Measurements from ENCODE around the gene OTUB2. TPM values are rescaled to one million over a fixed set of nuclear protein-coding genes. Genes with fewer than 3 reads are reported as not detected.
A peak's percentile ranks its signal among the peaks of the same experiment; 100 is the strongest.

Gene OTUB2
- total RNA-seq (2014; rRNA removed; shearing (Covaris generic)): 0.57 and 0.91 TPM in 2 replicates

- DNase-seq (ENCODE audit: low read depth): peak; percentile 96
Measured at GRCh38 chr14:94026173-94026888, at the start of gene OTUB2. OTUB2 (plus strand) TSS chr14:94026340; CDS start chr14:94026538, 198 bp downstream.

- no peak for DNase-seq (ENCODE audit: low read depth)
Measured at GRCh38 chr14:93976477-93977057, 49.6 kb upstream of the OTUB2 start, which contains the start of gene ASB2. ASB2 (minus strand) TSS chr14:93976570; CDS start chr14:93964539, 12,031 bp downstream.

GRCh38 chr14:93977171-93977570, 49.0 kb upstream of the OTUB2 start:
- DNase-seq (ENCODE audit: low read depth): no peak

- peak; percentile 51 for DNase-seq (ENCODE audit: low read depth)
Measured at GRCh38 chr14:93977790-93978581, 48.2 kb upstream of the OTUB2 start.

- no peak for DNase-seq (ENCODE audit: low read depth)
Measured at GRCh38 chr14:93978735-93979134, 47.4 kb upstream of the OTUB2 start.

- DNase-seq (ENCODE audit: low read depth): peak; percentile 51
Measured at GRCh38 chr14:93980456-93981201, 45.5 kb upstream of the OTUB2 start.

GRCh38 chr14:93981316-93982229, 44.6 kb upstream of the OTUB2 start:
- no peak for DNase-seq (ENCODE audit: low read depth)

- DNase-seq (ENCODE audit: low read depth): no peak
Measured at GRCh38 chr14:93982230-93983007, 43.7 kb upstream of the OTUB2 start.

GRCh38 chr14:93984070-93984469, 42.1 kb upstream of the OTUB2 start:
- DNase-seq (ENCODE audit: low read depth): peak; percentile 65

- peak; percentile 73 for DNase-seq (ENCODE audit: low read depth)
Measured at GRCh38 chr14:93984987-93985410, 41.1 kb upstream of the OTUB2 start.

- DNase-seq (ENCODE audit: low read depth): peak; percentile 35
Measured at GRCh38 chr14:93986955-93987354, 39.2 kb upstream of the OTUB2 start.

GRCh38 chr14:93987376-93987775, 38.8 kb upstream of the OTUB2 start:
- DNase-seq (ENCODE audit: low read depth): no peak

GRCh38 chr14:93987815-93988476, 38.2 kb upstream of the OTUB2 start:
- no peak for DNase-seq (ENCODE audit: low read depth)

GRCh38 chr14:93989939-93990338, 36.2 kb upstream of the OTUB2 start:
- no peak for DNase-seq (ENCODE audit: low read depth)

GRCh38 chr14:93991212-93991611, 34.9 kb upstream of the OTUB2 start:
- no peak for DNase-seq (ENCODE audit: low read depth)

GRCh38 chr14:93991649-93992048, 34.5 kb upstream of the OTUB2 start:
- no peak for DNase-seq (ENCODE audit: low read depth)

GRCh38 chr14:93993382-93993781, 32.8 kb upstream of the OTUB2 start:
- no peak for DNase-seq (ENCODE audit: low read depth)

- peak; percentile 84 for DNase-seq (ENCODE audit: low read depth)
Measured at GRCh38 chr14:93994919-93995682, 31.0 kb upstream of the OTUB2 start.
